H9 (cell line): Measurements from ENCODE around the gene NUP188. TPM values are rescaled to one million over a fixed set of nuclear protein-coding genes. Genes with fewer than 3 reads are reported as not detected.

Experiments
- DNase-seq: peaks from one replicate; pipeline ENCODE4 v3.0.0-alpha.2; 2017
- H2AFZ ChIP-seq: one replicate; pipeline ENCODE4 v1.6.1; 2013; ENCODE audit warnings: mild to moderate bottlenecking, low read length, control low read depth, moderate library complexity
- H2AK5ac ChIP-seq: 2 replicates; pipeline ENCODE4 v1.6.1; 2013; ENCODE audit warnings: low read length, control low read depth, mixed read lengths; ENCODE audit not compliant: insufficient read length
- H2BK120ac ChIP-seq: one replicate; pipeline ENCODE4 v1.6.1; 2013; ENCODE audit warnings: low read depth, mild to moderate bottlenecking, low read length, control low read depth, inconsistent platforms; ENCODE audit not compliant: poor library complexity, severe bottlenecking
- H2BK12ac ChIP-seq: 2 replicates; pipeline ENCODE4 v1.6.1; 2013; ENCODE audit warnings: low read length, control low read depth, mixed read lengths, low read depth; ENCODE audit not compliant: insufficient read length
- H2BK15ac ChIP-seq: 2 replicates; pipeline ENCODE4 v1.6.1; 2013; ENCODE audit warnings: low read depth, low read length, control low read depth
- H2BK20ac ChIP-seq: one replicate; pipeline ENCODE4 v1.6.1; 2013; ENCODE audit warnings: low read depth, mild to moderate bottlenecking, low read length, control low read depth, inconsistent platforms; ENCODE audit not compliant: poor library complexity, severe bottlenecking
- H2BK5ac ChIP-seq: 2 replicates; pipeline ENCODE4 v1.6.1; 2013; ENCODE audit warnings: low read length, control low read depth, mixed read lengths; ENCODE audit not compliant: insufficient read length
- H3K14ac ChIP-seq: 2 replicates; pipeline ENCODE4 v1.6.1; 2013; ENCODE audit warnings: low read length, control low read depth; ENCODE audit not compliant: insufficient read depth
- H3K18ac ChIP-seq: 2 replicates; pipeline ENCODE4 v1.6.1; 2013; ENCODE audit warnings: low read depth, mild to moderate bottlenecking, mixed read lengths, low read length, control low read depth; ENCODE audit not compliant: insufficient read length
- H3K23ac ChIP-seq: 2 replicates; pipeline ENCODE4 v1.6.1; 2013; ENCODE audit warnings: low read length, control low read depth, mixed read lengths, low read depth; ENCODE audit not compliant: insufficient read length
- H3K23me2 ChIP-seq: 2 replicates; pipeline ENCODE4 v1.6.1; 2013; ENCODE audit warnings: low read depth, mild to moderate bottlenecking, mixed read lengths, low read length, control low read depth; ENCODE audit not compliant: insufficient read length, poor library complexity, severe bottlenecking
- H3K27ac ChIP-seq: 2 replicates; pipeline ENCODE4 v1.5.1; 2013; ENCODE audit warnings: low read length, control low read depth, mixed read lengths, low read depth; ENCODE audit not compliant: insufficient read length
- H3K27me3 ChIP-seq: 2 replicates; pipeline ENCODE4 v1.6.1; 2013; ENCODE audit warnings: low read length, control low read depth, inconsistent platforms; ENCODE audit not compliant: insufficient read depth
- H3K4ac ChIP-seq: 2 replicates; pipeline ENCODE4 v1.6.1; 2013; ENCODE audit warnings: low read depth, mild to moderate bottlenecking, control low read depth, inconsistent platforms, low read length, moderate library complexity
- H3K4me1 ChIP-seq: 2 replicates; pipeline ENCODE4 v1.6.1; 2013; ENCODE audit warnings: low read length, control low read depth, inconsistent platforms; ENCODE audit not compliant: insufficient read depth
- H3K4me2 ChIP-seq: 2 replicates; pipeline ENCODE4 v1.6.1; 2013; ENCODE audit warnings: low read length, control low read depth, mixed read lengths; ENCODE audit not compliant: insufficient read length, insufficient read depth
- H3K56ac ChIP-seq: 2 replicates; pipeline ENCODE4 v1.6.1; 2013; ENCODE audit warnings: low read depth, mild to moderate bottlenecking, mixed read lengths, low read length, control low read depth; ENCODE audit not compliant: insufficient read length
- H3K79me1 ChIP-seq: 2 replicates; pipeline ENCODE4 v1.6.1; 2013; ENCODE audit warnings: low read depth, mild to moderate bottlenecking, moderate library complexity, low read length, control low read depth, inconsistent platforms; ENCODE audit not compliant: insufficient read depth, poor library complexity, severe bottlenecking
- H3K79me2 ChIP-seq: 2 replicates; pipeline ENCODE4 v1.6.1; 2013; ENCODE audit warnings: low read length, control low read depth, inconsistent platforms; ENCODE audit not compliant: insufficient read depth
- H3K9ac ChIP-seq: 2 replicates; pipeline ENCODE4 v1.6.1; 2013; ENCODE audit warnings: low read length, control low read depth, mixed read lengths; ENCODE audit not compliant: insufficient read length; ENCODE audit errors: extremely low read depth
- H3K9me3 ChIP-seq: one replicate; pipeline ENCODE4 v1.6.1; 2013; ENCODE audit warnings: low read depth, low read length, inconsistent platforms; ENCODE audit not compliant: control insufficient read depth
- H3T11ph ChIP-seq: one replicate; pipeline ENCODE4 v1.6.1; 2013; ENCODE audit warnings: mild to moderate bottlenecking, low read length, control low read depth, inconsistent platforms
- H4K20me1 ChIP-seq: one replicate; pipeline ENCODE4 v1.6.1; 2013; ENCODE audit not compliant: control insufficient read depth, insufficient read length, insufficient read depth
- H4K5ac ChIP-seq: 2 replicates; pipeline ENCODE4 v1.6.1; 2013; ENCODE audit warnings: low read depth, mild to moderate bottlenecking, mixed read lengths, low read length, control low read depth; ENCODE audit not compliant: insufficient read length
- H4K8ac ChIP-seq: replicated peaks from 2 replicates; pipeline ENCODE4 v1.6.1; 2013; ENCODE audit warnings: low read length, control low read depth, mixed read lengths, low read depth; ENCODE audit not compliant: insufficient read length
- H4K91ac ChIP-seq: 2 replicates; pipeline ENCODE4 v1.6.1; 2013; ENCODE audit warnings: low read depth, mild to moderate bottlenecking, moderate library complexity, mixed read lengths, low read length, control low read depth; ENCODE audit not compliant: insufficient read length
- H3K27ac Mint-ChIP-seq, 3 experiments: 2 replicates in 2 of 3; 3 replicates in 1 of 3; pipeline ENCODE4 v1.8.0; 2020 to 2021; ENCODE audit warnings: mixed read lengths in 3 of 3, mild to moderate bottlenecking in 1 of 3, moderate library complexity in 1 of 3
- H3K27me3 Mint-ChIP-seq: 2 replicates; pipeline ENCODE4 v1.8.0; 2021; ENCODE audit warnings: low read depth, mild to moderate bottlenecking, moderate library complexity, mixed read lengths
- H3K36me3 Mint-ChIP-seq, 3 experiments: 2 replicates in 2 of 3; 3 replicates in 1 of 3; pipeline ENCODE4 v1.8.0; 2020 to 2021; ENCODE audit warnings: low read depth in 3 of 3, mixed read lengths in 3 of 3; ENCODE audit not compliant: insufficient read depth in 1 of 3
- H3K4me1 Mint-ChIP-seq, 2 experiments: 2 replicates each; pipeline ENCODE4 v1.8.0; 2020; ENCODE audit warnings: mixed read lengths in 2 of 2
- H3K4me3 Mint-ChIP-seq, 2 experiments: 2 replicates in 1 of 2; 3 replicates in 1 of 2; pipeline ENCODE4 v1.8.0; 2020 to 2021; ENCODE audit warnings: mild to moderate bottlenecking in 2 of 2, mixed read lengths in 2 of 2, moderate library complexity in 1 of 2
- H3K9me3 Mint-ChIP-seq, 2 experiments: 2 replicates in 1 of 2; 3 replicates in 1 of 2; pipeline ENCODE4 v1.8.0; 2020; ENCODE audit warnings: mild to moderate bottlenecking in 2 of 2, mixed read lengths in 2 of 2, moderate library complexity in 1 of 2
- WGBS: extraction: QIAGEN DNeasy Blood & Tissue Kit; methylation state at CpG from one replicate; pipeline ENCODE4 v1.1.7; 2013; ENCODE audit warnings: missing lambda C conversion rate, low lambda C conversion rate, mixed read lengths; ENCODE audit not compliant: insufficient read length; ENCODE audit errors: extremely low coverage; 5-methylcytosine and 5-hydroxymethylcytosine counted together
- total RNA-seq: library from RNA; stranded (reverse); gene quantifications from 2 replicates; pipeline ENCODE4 v1.2.1, GENCODE V29; 2021
- TF ChIP-seq, protein P1 (sequence below): fragments of 200-600 bp; sonication (generic); conservative IDR thresholded peaks from 3 replicates; pipeline ENCODE4 v1.8.0; 2021; ENCODE audit warnings: antibody characterized with exemption, mild to moderate bottlenecking

The NUP188 gene
- total RNA-seq, 1 experiment from 2014 or later: 101 TPM

GRCh38 chr9:128898845-128899565 lies 48.5 kb upstream of the NUP188 start:
- no peak overlapping the region for H3T11ph ChIP-seq
- no peak overlapping the region for H2AK5ac ChIP-seq
- H2BK20ac ChIP-seq: no peak overlapping the region
- no peak overlapping the region for H3K56ac ChIP-seq
- no peak overlapping the region for H2BK15ac ChIP-seq
- Mint-ChIP-seq H3K27ac (peak overlapping the region; percentile 68 to 85 (median 83); a peak in 4 of 7 replicates), H3K4me1 (peaks cover 15 to 25% of the 10 kb centered on the region in 2 experiments), H3K4me3 (no peak overlapping the region), H3K27me3 (no peaks in the 10 kb centered on the region), H3K9me3 (no peaks in the 10 kb centered on the region), H3K36me3 (peaks cover 12 to 30% (median 24%) of the 10 kb centered on the region in 3 experiments)
- no peak overlapping the region for H2BK120ac ChIP-seq
- H4K5ac ChIP-seq: no peak overlapping the region
- no peaks in the 10 kb centered on the region for H4K20me1 ChIP-seq
- no peak overlapping the region for H2AFZ ChIP-seq
- H3K4ac ChIP-seq: no peak overlapping the region
- DNase-seq: no peak
- H3K27ac ChIP-seq: no peak overlapping the region
- no peaks in the 10 kb centered on the region for H3K23me2 ChIP-seq
- no peaks in the 10 kb centered on the region for H3K27me3 ChIP-seq
- H3K9ac ChIP-seq: no peak overlapping the region
- TF ChIP-seq, protein P1, sequence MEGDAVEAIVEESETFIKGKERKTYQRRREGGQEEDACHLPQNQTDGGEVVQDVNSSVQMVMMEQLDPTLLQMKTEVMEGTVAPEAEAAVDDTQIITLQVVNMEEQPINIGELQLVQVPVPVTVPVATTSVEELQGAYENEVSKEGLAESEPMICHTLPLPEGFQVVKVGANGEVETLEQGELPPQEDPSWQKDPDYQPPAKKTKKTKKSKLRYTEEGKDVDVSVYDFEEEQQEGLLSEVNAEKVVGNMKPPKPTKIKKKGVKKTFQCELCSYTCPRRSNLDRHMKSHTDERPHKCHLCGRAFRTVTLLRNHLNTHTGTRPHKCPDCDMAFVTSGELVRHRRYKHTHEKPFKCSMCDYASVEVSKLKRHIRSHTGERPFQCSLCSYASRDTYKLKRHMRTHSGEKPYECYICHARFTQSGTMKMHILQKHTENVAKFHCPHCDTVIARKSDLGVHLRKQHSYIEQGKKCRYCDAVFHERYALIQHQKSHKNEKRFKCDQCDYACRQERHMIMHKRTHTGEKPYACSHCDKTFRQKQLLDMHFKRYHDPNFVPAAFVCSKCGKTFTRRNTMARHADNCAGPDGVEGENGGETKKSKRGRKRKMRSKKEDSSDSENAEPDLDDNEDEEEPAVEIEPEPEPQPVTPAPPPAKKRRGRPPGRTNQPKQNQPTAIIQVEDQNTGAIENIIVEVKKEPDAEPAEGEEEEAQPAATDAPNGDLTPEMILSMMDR: no peak
- H3K4me1 ChIP-seq: no peaks in the 10 kb centered on the region; the same call in 1 of the 2 replicates
- no CpG with 5 or more reads among the region's 18 CpGs for WGBS
- H3K14ac ChIP-seq: no peak overlapping the region; the same call in 1 of the 2 replicates
- no peak overlapping the region for H2BK12ac ChIP-seq
- no peaks in the 10 kb centered on the region for H3K9me3 ChIP-seq
- no peak overlapping the region for H3K23ac ChIP-seq
- H3K4me2 ChIP-seq: no peak overlapping the region
- H3K79me1 ChIP-seq: no peaks in the 10 kb centered on the region
- no peak overlapping the region for H4K91ac ChIP-seq
- H4K8ac ChIP-seq: no peak overlapping the region
- no peak overlapping the region for H3K18ac ChIP-seq
- no peak overlapping the region for H2BK5ac ChIP-seq
- H3K79me2 ChIP-seq: peaks cover 3% of the 10 kb centered on the region; the same call in 1 of the 2 replicates
